ENCODE results near the gene GORAB.

Gene GORAB, protein sequence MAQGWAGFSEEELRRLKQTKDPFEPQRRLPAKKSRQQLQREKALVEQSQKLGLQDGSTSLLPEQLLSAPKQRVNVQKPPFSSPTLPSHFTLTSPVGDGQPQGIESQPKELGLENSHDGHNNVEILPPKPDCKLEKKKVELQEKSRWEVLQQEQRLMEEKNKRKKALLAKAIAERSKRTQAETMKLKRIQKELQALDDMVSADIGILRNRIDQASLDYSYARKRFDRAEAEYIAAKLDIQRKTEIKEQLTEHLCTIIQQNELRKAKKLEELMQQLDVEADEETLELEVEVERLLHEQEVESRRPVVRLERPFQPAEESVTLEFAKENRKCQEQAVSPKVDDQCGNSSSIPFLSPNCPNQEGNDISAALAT

DNA sequence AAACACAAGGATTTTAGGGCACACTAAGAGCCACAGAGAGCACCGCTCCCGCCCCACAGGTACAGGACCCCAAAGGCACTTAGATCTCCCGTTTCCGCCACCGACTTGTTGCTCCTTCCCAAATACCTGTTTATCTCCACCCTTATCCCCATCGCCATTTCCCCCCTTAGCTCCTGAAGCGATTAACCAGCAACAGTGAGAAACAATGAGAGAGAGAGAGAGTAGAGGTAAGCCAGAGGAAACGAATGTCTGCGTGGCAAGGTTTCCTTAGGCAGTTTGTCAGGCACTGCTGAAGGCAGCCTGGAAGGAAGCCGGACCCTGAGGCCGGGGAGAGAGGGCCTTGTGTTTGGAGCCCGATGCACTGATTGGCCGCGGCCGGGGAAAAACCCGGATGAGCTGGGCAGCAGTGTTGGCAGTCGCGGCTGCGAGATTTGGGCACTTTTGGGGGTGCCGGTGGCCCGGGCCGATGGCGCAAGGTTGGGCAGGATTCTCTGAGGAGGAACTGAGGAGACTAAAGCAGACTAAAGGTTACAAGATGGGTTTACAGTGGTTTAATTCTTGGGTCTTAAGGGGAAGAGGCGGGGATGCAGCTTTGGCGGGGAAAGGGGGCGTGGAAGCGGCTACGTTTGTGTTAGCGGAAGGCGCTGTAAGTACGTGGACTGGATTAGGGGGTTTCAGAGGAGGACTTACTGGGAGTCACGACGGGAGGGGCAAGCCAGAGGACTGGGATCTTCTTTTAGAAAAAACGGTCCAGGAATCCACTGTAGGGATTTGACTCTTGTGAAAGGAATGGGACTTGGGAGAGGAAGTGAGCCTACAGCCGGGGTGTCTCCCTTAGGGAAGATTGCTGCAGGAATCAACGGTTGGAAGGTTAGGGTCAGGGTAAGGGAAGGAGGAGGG is at the start of gene GORAB:
TSS of gene GORAB (plus strand) at position 409 of the 900 bp plus-strand sequence. CDS start at position 467, 58 bp downstream.
- peak; percentile 70 to 82 for DNase-seq (ENCODE audit: low read depth in 1 of 2, low spot score in 1 of 2)

DNA sequence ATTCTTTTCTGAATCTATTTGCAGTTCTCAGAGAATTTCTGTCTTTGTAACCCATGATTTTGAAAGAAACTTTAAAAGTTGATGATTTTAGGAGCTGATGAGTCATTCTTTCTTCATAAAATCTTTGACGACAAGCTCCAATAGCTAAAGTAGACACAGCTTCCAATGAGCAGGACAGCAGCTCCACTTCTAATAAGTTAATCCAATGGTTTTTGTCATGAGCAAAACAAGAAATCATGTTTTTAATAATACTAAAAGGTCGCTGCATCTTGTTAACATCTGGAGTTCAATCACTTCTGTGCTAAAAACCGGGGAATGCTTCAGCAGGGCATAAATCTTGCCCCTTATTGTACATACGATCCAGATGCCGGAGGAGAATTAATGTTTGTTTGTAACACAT is 48.9 kb upstream of the GORAB start:
- no peak for DNase-seq (ENCODE audit: low read depth in 1 of 2, low spot score in 1 of 2)

DNA sequence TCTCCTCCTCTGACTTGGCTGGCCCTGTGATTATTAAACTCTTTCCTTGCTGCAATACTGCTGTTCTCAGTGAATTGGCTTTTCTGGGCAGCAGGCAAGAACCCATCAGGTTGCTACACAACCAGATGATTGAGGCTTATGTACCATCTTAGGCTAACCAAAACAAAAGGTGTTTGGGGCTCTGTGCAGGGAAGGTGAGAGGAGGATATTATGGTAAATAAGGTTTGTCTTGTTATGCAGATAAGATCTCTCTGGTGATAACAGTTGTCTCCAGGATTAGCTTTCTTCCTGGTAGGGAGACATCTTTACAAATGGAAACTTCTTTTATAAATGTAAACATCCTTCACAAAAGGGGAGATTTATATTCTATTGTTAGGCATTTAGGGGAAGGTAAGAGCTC is 44.5 kb upstream of the GORAB start:
- DNase-seq (ENCODE audit: low read depth in 1 of 2, low spot score in 1 of 2), result no peak

DNA sequence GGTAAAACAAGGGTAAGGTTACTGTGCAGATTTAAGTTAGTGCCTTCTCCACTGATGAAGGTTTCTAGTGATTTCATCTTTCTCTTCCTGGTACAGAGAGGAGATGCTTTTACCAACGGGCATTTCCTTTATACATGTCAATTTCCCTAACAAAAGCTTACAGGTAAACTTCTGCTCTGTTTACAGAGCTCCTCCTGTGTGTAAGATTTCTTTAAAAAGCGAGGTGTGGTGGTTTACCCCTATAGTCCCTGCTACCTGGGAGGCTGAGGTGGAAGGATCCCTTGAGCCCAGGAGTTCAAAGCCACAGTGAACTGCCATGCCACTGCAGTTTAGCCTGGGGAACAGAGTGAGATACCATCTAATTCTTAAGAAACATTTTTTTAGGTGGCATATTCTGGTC is 40.7 kb upstream of the GORAB start:
- no peak for DNase-seq (ENCODE audit: low read depth in 1 of 2, low spot score in 1 of 2)

DNA sequence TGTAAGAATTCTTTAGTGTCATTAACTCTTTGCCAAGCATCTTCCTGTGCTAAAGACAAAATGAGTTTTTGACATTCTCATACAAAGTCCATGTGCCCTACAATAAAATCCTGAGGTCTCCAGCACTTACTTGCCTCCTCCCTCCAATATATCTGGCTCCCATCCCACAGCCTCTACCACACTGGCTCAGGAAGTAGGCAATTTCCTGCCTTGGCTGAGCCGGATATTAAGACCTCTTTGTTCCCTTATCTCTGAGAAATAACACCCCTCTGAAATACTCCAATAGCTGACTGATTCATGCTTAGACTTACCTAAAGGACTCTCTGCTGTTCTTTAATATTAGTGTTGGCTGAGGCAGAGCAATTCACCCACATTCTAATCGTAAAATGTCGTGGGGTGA is 37.6 kb upstream of the GORAB start:
- no peak for DNase-seq (ENCODE audit: low read depth in 1 of 2, low spot score in 1 of 2)

DNA sequence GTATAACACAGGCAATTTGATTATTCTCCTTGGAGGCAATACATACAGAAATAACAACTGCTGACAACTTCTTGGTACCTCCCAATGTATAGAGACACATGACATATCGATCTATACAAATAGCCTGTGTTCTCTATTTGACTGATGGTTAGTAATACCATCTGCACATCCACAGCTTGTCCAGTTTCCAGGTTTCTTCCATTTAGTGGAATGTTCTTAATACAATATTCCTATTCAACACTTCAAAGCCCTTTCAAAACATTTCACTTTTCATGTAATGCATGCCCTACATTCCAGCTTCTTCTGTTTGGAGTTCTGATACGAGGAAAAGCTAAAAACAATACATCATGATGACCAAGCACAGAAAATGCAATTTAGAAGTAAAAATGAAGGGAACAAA is 37.0 kb upstream of the GORAB start:
- no peak for DNase-seq (ENCODE audit: low read depth in 1 of 2, low spot score in 1 of 2)

DNA sequence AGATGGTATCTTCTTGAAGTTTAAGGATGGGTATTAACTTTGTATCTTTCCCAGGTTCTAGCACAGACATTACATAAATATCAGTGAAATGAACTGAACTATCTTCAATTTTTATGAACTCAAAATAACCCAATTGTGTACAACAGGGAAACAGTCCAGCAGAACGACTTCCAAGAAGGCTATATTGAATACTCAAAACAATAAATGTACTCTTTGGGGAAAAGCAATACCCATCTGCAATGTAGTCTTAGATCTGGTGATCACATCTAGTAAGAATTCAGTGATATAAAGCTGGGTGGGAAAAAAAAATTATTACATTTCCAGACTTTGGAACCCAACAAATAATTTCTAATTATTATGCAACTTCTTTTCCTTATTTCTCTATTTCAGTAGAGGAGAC is 33.1 kb upstream of the GORAB start:
- no peak for DNase-seq (ENCODE audit: low read depth in 1 of 2, low spot score in 1 of 2)

DNA sequence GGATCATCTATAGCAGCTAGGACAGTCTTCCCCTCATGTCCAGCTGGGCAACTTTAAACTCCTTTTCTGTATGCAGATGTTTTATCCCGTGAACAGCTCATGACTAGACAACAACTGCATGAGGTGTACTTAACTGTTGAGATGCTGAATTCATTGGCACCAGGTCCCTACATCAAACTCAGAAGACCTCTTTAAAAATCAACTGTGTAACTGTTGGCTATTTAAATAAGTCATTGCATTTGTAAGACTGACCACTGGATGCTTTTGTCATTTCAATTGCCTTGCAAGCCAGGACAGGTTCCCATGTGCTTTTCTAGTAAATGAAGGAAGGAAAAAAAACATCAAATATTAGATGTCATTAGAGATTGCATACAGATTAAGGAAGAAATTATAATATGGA is 28.3 kb upstream of the GORAB start:
- no peak for DNase-seq (ENCODE audit: low read depth in 1 of 2, low spot score in 1 of 2)

DNA sequence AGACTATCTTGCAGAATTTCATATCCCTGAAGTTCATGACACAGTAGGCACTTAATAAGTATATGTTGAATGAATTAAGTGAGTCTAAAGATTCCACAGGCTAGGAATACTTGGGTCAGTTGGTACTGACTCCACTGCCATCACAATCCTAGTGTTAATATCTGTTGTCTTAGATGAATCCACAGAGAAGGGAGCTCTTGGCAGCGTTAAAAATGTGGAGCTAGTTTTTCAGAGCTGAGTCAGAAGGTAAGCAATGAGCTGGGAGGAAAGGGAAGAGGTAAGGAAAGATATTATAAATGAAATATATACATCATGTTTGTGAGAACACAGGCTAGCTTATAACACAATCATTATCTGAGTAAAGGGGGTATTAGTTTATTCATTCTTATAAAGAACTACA is 21.8 kb upstream of the GORAB start:
- no peak for DNase-seq (ENCODE audit: low read depth in 1 of 2, low spot score in 1 of 2)

DNA sequence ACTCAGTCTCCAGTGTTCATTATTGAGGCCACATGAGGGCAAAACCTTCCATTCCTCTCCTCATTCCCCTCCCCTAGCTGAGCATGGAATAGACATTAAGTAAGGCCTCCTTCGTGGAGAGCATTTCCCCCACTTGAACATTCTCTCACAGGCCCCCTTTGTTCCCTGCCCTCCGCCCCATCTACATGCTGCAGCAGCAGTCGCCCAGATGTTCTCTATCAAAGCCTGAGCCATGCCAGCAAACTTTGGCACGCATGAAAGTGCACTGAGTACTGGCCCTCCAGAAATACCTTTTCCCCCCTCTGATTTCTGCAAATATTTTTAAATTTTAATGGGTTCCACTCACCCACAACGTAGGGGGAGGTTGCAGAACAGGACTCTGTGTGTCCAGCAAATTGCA is 20.9 kb upstream of the GORAB start:
- no peak for DNase-seq (ENCODE audit: low read depth in 1 of 2, low spot score in 1 of 2)

DNA sequence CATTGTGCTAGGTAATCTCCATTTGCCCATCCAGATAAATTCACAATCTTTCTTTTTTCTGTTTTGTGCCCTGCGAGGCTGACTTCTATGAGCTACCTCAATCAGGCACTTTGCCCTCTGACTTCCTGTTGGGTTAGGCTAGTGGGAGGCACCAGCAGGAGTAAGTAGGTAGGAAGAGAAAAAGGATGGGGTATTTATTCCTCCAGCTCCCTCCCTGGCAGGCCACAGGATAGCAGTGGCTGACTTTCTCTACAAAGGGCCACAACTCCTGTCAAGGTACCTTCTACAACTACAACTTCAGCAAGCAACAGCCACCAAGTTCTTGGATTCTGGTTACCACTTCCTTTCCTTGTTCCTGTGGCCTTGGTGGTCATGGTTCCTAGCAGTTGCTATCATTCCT is 18.8 kb upstream of the GORAB start:
- DNase-seq (ENCODE audit: low read depth in 1 of 2, low spot score in 1 of 2), result no peak

DNA sequence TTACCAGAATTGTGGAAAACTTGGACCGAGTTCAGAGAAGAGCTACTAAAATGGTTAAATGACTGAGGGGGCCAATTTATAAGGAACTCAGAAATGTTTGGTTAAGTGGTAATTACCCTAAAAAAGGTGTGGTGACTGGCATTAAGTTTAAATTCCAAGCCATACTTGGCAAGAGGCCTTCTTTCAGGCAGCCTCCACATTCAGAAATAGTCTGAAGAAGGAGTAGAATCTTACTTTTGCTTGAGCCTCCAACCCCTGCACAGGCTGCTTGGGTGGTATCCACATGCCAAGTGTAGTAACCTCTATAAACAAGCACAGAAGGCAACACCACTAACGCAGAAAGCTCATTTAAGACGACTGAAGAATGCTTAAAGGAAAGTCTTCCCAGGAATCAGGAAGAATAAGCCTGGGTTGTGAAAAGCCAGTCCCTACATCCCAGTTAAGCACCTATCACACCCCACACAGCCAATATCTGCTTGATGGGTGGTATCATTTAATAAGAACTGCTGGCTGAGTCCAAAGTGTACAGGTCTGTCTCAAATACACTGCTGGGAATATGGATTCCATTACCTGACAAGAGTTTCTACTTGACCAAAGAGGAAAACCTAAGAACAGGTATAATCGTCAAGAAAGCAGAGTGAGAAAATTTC is 13.7 kb upstream of the GORAB start:
- no peak for DNase-seq (ENCODE audit: low read depth in 1 of 2, low spot score in 1 of 2)

DNA sequence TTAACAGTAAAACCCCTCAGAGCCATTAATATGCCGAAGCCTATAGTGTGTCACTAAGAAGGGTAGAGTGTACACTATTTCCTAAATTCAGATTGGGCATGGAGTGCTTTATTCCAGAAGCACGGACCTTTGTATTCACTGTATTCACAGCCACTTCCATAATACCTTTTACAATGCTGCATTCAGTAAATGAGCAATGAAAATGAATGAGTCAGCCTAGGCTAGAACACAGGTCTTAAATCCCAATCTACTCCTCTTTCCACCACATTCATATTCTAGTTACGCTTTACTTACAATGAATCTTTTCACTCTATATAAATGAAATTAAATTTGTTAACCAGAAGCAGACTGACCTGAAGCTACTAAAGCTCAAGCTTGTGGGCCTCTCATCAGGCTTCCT is 13.0 kb upstream of the GORAB start:
- DNase-seq (ENCODE audit: low read depth in 1 of 2, low spot score in 1 of 2), result no peak

DNA sequence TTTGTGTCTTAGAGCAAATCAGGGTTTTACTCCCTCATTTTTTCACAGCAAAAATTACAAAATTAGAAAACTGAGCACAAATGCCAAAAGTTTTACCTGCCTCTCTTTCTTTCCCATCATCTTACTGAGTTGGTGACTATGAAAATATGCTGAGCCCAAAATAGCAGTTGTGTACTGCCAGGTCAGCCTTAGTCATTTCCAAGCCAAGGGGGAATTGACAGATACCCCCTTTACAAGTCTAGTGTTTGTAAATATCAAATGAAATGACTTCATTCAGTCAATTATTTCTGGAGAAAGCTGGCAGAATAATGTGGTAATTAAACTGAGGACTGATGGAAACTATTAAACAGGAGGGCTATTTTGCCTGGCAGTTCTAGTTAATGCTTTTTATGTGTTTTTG is 11.4 kb upstream of the GORAB start:
- DNase-seq (ENCODE audit: low read depth in 1 of 2, low spot score in 1 of 2), result no peak

DNA sequence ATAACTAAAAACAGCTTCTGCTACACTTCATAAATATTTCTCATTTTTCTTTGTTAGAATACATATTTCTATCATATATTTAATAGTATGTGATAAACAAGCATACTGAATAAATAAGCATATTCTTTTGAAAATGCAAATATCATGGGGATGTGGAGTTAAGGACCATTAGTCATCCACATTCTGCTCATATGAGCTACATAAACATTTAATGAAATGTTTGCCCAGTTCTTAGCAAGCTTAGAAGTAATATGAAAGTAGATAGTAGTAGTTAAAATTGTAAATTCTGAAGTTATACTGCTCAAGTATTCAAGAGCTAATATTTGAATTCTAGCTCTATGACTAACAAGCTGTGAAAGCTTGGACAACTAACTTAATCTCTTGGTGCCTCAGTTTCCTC is 10.1 kb upstream of the GORAB start:
- no peak for DNase-seq (ENCODE audit: low read depth in 1 of 2, low spot score in 1 of 2)

DNA sequence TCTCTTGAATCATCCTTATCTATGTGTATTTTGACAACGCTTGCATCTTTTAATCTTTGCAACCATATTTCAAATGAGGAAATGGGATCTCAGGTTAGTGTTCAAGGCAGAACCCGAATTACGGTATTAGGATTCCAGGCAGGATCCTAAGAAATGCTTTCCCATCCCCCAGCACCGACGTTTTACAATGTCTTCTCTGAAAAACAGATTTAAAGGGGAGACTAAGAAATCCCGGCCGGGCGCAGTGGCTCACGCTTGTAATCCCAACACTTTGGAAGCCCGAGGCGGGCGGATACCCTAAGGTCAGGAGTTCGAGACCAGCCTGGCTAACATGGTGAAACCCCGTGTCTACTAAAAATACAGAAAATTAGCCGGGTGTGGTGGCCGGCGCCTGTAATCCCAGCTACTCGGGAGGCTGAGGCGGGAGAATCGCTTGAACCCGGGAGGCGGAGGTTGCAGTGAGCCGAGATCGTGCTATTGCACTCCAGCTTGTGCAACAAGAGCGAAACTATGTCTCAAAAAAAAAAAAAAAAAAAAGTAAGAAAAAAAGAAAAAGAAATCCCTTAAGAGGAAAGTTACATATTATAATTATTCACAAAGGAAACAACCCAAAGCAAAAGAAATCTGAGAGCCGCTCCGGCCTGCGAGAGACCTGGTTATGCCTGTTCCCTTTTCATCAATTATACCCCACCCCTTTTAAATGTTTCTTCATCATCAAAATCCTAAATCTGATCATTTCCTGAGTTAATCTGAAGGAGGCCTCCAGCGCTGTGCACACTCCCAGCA is 801 bp upstream of the GORAB start:
- no peak for DNase-seq (ENCODE audit: low read depth in 1 of 2, low spot score in 1 of 2)

DNA sequence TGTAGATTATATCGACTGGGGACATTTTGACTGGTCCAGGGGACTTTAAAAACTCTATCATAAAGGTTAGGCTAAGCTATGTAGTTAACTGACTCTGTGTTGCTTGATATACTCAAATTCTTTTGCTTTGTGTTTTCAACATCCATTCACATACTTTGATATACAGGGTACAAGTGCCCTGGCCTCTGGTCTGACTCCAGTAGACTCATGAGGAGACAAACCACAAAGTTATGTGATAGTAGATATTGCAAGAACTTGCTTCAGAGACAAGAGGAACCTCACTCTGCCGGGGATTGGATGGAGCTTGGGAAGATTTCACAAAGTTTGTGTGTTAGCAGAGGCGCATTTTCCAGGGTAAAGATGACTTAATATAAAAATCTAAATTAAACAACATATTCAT is 1.3 kb downstream of the GORAB start:
- no peak for DNase-seq (ENCODE audit: low read depth in 1 of 2, low spot score in 1 of 2)

DNA sequence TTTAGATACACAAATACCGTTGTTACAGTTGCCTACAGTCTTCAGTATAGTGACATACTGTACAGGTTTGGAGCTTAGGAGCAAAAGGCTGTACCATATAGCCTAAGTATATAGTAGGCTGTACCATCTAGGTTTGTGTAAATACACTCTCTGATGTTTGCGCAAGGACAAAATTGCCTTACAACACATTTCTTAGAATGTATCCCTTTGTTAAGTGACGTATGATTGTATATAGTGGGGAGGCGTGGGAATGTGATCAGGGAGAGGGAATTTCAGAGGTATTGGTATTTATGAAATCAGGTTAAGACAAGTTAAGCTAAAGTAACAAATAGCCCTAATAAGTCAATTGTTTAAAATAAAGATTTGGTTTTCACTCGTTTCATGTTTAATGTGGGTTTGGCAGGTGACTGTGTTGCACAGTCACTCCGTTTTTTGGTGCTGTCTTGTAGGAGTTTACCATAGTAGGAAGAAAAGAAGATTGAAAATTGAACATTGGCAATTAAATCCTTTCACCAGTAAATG is 2.7 kb downstream of the GORAB start:
- DNase-seq (ENCODE audit: low read depth in 1 of 2, low spot score in 1 of 2), result no peak

DNA sequence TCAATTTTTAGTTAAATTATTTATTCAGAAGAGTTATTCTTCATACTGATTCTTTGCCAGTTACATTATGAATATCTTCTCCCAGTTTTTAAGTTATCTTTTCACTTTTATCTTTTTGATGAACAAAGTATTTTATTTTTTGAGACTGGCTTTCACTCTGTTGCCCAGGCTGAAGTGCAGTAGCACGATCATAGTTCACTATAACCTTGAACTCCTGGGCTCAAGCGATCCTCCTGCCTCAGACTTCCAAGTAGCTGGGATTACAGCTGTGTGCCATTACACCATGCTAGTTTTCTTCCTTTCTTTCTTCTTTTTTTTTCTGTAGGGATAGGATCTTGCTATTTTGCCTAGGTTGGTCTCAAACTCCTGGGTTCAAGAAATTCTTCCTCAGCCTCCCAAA is 3.5 kb downstream of the GORAB start:
- no peak for DNase-seq (ENCODE audit: low read depth in 1 of 2, low spot score in 1 of 2)

DNA sequence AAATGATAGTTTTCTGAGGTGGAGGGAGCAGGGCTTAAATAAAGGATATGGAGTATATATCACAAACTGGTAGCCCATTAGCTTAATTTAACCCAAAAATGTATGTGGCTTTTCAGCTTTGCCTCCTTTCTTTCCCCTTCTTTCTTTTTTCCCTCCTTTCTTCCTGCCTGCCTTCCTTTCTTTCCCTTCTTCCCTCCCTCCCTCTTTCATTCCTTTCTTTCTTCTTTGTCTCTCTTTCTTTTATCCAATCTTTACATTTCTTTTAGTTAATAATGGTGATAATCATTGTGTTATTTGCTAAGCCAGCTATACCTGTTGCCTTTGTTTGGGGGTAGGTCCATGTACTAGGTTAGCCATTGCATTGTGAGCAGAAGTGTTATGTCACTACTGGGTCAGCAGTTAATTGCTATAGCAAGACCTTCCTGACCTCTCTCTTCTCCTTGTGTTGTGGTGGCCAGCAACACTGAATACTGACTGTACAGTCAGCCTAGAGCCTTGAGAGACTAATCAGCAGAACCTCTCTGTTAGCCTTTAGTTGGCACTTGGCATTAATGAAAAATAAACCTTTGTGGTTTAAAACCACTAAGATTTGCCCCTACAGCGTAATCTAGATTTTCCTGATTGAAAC is 5.1 kb downstream of the GORAB start:
- DNase-seq (ENCODE audit: low read depth in 1 of 2, low spot score in 1 of 2), result no peak
